ENCODE measurements around the gene CDH4. TPM values are rescaled to one million over a fixed set of nuclear protein-coding genes. Genes with fewer than 3 reads are reported as not detected.

The CDH4 gene
- total RNA-seq, 1 experiment from 2014 or later: not detected

DNA sequence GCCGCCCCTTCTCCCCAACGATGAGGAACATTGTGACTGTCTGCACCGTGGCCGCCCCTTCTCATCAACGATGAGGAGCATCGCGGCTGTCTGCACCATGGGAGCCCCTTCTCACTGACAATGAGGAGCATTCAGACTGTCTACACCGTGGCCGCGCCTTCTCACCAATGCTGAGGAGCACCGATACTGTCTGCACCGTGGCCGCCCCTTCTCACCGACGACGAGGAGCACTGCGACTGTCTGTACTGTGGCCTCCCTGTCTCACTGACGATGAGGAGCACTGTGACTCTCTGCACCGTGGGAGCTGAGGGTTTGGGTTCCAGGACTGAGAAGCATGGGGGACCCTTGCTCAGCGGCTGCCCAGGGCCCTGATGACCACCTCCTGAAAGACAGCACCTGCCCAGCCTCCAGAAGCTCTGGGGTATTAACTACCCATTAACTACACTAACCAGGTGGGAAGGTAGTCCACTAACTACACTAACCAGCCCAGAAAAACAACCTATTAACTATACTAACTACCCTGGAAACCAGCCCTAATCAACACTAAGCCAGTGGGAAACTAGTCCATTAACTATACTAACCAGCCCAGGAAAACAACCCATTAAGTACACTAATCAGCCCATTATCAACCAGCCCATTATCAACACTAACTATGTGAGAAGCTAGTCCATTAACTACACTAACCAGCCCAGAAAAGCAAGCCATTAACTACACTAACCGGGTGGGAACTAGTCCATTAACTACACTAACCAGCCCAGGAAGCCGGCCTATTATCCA, 696.7 kb downstream of the CDH4 start:
- no peaks in the 10 kb centered on the region for H3K4me1 ChIP-seq
- H3K36me3 ChIP-seq (ENCODE audit: control insufficient read depth, insufficient read depth, low read length): no peaks in the 10 kb centered on the region
- no peaks in the 10 kb centered on the region for H3K4me1 Mint-ChIP-seq (ENCODE audit: low read depth, unreplicated experiment)
- no peak overlapping the region for H3K27ac Mint-ChIP-seq (ENCODE audit: unreplicated experiment)
- no peak overlapping the region for H3K4me3 ChIP-seq (ENCODE audit: low read depth, low read length)
- H3K4me3 Mint-ChIP-seq (ENCODE audit: unreplicated experiment): no peak overlapping the region
- no TSS peak for BruUV-seq (replicated peaks)
- POLR2A ChIA-PET: no interaction called here
- no peaks in the 10 kb centered on the region for H3K9me3 Mint-ChIP-seq (ENCODE audit: unreplicated experiment)
- no peaks in the 10 kb centered on the region for H3K27me3 ChIP-seq (replicated peaks; ENCODE audit: control insufficient read depth, insufficient read depth, low read length)
- no peaks in the 10 kb centered on the region for H3K9me3 ChIP-seq
- intact Hi-C loops (cut with micrococcal nuclease; ENCODE audit: unreplicated experiment): no loop called here
- CTCF ChIA-PET: no interaction called here
- DNase-seq: peak in 1 of 2 experiments; percentile 47
- H3K36me3 Mint-ChIP-seq (ENCODE audit: insufficient read depth, unreplicated experiment): peaks cover 17% of the 10 kb centered on the region
- TF ChIP-seq, protein P1, sequence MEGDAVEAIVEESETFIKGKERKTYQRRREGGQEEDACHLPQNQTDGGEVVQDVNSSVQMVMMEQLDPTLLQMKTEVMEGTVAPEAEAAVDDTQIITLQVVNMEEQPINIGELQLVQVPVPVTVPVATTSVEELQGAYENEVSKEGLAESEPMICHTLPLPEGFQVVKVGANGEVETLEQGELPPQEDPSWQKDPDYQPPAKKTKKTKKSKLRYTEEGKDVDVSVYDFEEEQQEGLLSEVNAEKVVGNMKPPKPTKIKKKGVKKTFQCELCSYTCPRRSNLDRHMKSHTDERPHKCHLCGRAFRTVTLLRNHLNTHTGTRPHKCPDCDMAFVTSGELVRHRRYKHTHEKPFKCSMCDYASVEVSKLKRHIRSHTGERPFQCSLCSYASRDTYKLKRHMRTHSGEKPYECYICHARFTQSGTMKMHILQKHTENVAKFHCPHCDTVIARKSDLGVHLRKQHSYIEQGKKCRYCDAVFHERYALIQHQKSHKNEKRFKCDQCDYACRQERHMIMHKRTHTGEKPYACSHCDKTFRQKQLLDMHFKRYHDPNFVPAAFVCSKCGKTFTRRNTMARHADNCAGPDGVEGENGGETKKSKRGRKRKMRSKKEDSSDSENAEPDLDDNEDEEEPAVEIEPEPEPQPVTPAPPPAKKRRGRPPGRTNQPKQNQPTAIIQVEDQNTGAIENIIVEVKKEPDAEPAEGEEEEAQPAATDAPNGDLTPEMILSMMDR (IDR thresholded peaks at IDR 0.05; ENCODE audit: insufficient read depth in 1 of 2, low read depth in 1 of 2, low read length in 1 of 2, severe bottlenecking in 1 of 2, unreplicated experiment in 1 of 2): no peak
- no peaks in the 10 kb centered on the region for H3K27me3 Mint-ChIP-seq (ENCODE audit: insufficient read depth, unreplicated experiment)

DNA sequence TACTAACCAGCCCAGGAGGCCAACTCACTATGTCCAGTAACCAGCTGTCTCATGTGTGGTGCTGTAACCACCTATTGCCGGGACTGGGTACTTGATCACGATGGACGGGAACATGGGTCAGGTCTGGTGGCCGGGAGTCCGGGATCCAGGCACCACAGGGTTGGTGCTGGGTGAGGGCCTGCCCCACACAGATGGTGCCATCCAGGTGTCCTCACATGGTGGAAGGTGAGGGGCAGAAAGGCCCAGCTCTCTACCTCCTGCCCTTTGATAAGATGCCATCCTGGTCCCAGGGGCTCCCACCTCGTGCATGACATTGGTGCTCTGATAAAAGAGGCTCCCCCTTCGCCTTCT, 697.3 kb downstream of the CDH4 start:
- no TSS peak for BruUV-seq (replicated peaks)
- intact Hi-C loops (cut with micrococcal nuclease; ENCODE audit: unreplicated experiment): no loop called here
- no peaks in the 10 kb centered on the region for H3K27me3 Mint-ChIP-seq (ENCODE audit: insufficient read depth, unreplicated experiment)
- no peaks in the 10 kb centered on the region for H3K9me3 ChIP-seq
- H3K27ac Mint-ChIP-seq (ENCODE audit: unreplicated experiment): no peak overlapping the region
- no peaks in the 10 kb centered on the region for H3K27me3 ChIP-seq (replicated peaks; ENCODE audit: control insufficient read depth, insufficient read depth, low read length)
- TF ChIP-seq, protein P1 (IDR thresholded peaks at IDR 0.05; ENCODE audit: insufficient read depth in 1 of 2, low read depth in 1 of 2, low read length in 1 of 2, severe bottlenecking in 1 of 2, unreplicated experiment in 1 of 2): no peak
- ChIA-PET POLR2A (no interaction called here), CTCF (no interaction called here)
- H3K4me1 Mint-ChIP-seq (ENCODE audit: low read depth, unreplicated experiment): no peaks in the 10 kb centered on the region
- no peaks in the 10 kb centered on the region for H3K9me3 Mint-ChIP-seq (ENCODE audit: unreplicated experiment)
- H3K4me3 ChIP-seq (ENCODE audit: low read depth, low read length): no peak overlapping the region
- H3K4me1 ChIP-seq: no peaks in the 10 kb centered on the region
- H3K36me3 Mint-ChIP-seq (ENCODE audit: insufficient read depth, unreplicated experiment): peaks cover 17% of the 10 kb centered on the region
- no peaks in the 10 kb centered on the region for H3K36me3 ChIP-seq (ENCODE audit: control insufficient read depth, insufficient read depth, low read length)
- peak in 1 of 2 experiments; percentile 35 for DNase-seq
- H3K4me3 Mint-ChIP-seq (ENCODE audit: unreplicated experiment): no peak overlapping the region

DNA sequence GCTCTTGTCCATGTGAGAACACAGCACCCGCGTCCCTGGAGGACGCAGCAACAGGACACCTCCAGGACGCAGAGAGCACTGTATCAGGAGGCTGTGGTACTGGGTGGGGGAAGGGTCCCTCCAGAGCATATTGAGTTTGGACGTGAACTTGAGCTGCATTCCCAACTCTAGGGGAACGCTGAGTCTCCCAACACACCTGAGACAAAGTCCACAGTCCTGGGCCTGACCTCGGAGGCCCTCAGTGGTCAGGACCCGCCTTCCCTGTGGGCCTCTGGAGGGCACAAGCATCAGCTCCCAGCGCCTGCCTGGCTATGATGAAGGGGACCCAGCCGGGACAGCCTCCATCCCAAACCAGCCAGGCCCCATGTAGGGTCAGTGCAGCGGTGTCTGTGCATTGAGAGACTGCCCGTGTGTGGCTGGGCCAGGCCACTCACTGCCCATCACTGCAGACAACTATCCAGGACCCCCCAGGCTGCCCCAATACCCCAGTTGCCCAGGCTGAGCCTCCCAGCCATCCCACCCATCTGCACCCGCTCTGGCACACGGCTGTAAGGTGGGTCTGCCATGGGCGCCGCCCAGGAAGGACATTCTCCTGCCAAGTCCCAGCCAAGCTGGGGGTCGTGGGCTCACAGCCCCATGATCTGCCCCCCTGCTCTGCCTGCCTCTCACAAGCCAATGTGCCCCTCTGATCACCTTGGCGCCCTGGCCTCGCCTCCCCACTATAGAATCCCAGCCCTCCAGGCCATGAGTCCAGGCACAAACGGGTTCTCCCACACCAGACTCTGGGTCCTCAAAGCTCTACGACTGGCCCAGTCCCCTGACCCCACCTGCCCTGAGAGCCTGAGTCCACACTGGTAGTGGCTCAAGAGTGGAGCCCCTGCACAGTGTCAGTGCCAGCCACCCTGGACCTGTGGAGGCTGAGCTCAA, 697.9 kb downstream of the CDH4 start:
- DNase-seq: peak in 1 of 2 experiments; percentile 48
- H3K4me1 Mint-ChIP-seq (ENCODE audit: low read depth, unreplicated experiment): peaks cover 2% of the 10 kb centered on the region
- TF ChIP-seq, protein P1 (IDR thresholded peaks at IDR 0.05; ENCODE audit: insufficient read depth in 1 of 2, low read depth in 1 of 2, low read length in 1 of 2, severe bottlenecking in 1 of 2, unreplicated experiment in 1 of 2): no peak

More for the DNA sequence above, 697.9 kb downstream of the CDH4 start:
- H3K27ac Mint-ChIP-seq (ENCODE audit: unreplicated experiment): no peak overlapping the region
- intact Hi-C loops (cut with micrococcal nuclease; ENCODE audit: unreplicated experiment): no loop called here
- Histone ChIP-seq H3K9me3 (no peaks in the 10 kb centered on the region), H3K27me3 (replicated peaks; ENCODE audit: control insufficient read depth, insufficient read depth, low read length) (no peaks in the 10 kb centered on the region), H3K4me1 (no peaks in the 10 kb centered on the region; the same call in 1 of the 2 replicates), H3K36me3 (ENCODE audit: control insufficient read depth, insufficient read depth, low read length) (no peaks in the 10 kb centered on the region), H3K4me3 (ENCODE audit: low read depth, low read length) (no peak overlapping the region)
- ChIA-PET CTCF (no interaction called here), POLR2A (no interaction called here)
- H3K27me3 Mint-ChIP-seq (ENCODE audit: insufficient read depth, unreplicated experiment): no peaks in the 10 kb centered on the region
- no peaks in the 10 kb centered on the region for H3K9me3 Mint-ChIP-seq (ENCODE audit: unreplicated experiment)
- no peak overlapping the region for H3K4me3 Mint-ChIP-seq (ENCODE audit: unreplicated experiment)
- no TSS peak for BruUV-seq (replicated peaks)
- peaks cover 16% of the 10 kb centered on the region for H3K36me3 Mint-ChIP-seq (ENCODE audit: insufficient read depth, unreplicated experiment)
